Measurements from ENCODE around the gene YWHAQ.

YWHAQ gene

GRCh38 chr2:9641641-9642040 is 10.8 kb upstream of the YWHAQ start:
- TF ChIP-seq, protein P1, sequence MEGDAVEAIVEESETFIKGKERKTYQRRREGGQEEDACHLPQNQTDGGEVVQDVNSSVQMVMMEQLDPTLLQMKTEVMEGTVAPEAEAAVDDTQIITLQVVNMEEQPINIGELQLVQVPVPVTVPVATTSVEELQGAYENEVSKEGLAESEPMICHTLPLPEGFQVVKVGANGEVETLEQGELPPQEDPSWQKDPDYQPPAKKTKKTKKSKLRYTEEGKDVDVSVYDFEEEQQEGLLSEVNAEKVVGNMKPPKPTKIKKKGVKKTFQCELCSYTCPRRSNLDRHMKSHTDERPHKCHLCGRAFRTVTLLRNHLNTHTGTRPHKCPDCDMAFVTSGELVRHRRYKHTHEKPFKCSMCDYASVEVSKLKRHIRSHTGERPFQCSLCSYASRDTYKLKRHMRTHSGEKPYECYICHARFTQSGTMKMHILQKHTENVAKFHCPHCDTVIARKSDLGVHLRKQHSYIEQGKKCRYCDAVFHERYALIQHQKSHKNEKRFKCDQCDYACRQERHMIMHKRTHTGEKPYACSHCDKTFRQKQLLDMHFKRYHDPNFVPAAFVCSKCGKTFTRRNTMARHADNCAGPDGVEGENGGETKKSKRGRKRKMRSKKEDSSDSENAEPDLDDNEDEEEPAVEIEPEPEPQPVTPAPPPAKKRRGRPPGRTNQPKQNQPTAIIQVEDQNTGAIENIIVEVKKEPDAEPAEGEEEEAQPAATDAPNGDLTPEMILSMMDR (IDR thresholded peaks at IDR 0.05; ENCODE audit: low read depth, low read length): no peak
- Histone ChIP-seq H3K9me3 (ENCODE audit: severe bottlenecking) (no peaks in the 10 kb centered on the region), H3K27me3 (ENCODE audit: insufficient read depth, low read depth, severe bottlenecking) (no peaks in the 10 kb centered on the region), H3K4me3 (ENCODE audit: low read depth, low read length) (no peak overlapping the region), H3K36me3 (no peaks in the 10 kb centered on the region), H3K27ac (no peak overlapping the region)
- no peak for DNase-seq

DNA sequence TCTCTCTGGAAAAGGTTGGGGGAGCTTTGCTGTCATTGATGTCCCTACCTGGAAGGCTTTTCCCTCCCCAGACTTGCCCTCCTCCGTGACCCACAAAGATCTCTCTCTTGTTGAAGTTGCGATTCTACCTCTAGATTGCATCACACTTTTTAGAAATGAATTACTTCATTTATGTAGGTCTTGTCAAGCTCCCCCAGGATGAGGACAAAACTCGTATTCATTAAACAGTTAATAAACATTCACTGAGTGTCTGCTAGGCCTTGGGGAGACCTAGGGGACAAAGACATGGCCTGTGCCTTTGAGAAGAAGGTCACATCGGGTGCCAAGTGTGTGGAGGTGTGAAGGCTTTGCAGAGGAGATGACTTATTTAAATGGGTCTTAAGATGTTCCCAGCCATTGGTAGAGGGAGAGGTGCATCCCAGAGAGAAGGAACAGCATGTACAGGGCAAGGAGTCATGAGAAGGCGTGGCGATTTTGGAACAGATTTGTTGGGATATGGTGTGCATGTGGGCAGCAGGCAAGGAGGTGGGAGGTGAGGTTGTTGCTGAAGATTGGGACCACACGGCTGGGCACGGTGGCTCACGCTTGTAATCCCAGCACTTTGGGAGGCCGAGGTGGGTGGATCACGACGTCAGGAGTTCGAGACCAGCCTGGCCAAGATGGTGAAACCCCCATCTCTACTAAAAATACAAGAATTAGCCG is 9.8 kb upstream of the YWHAQ start:
- no peaks in the 10 kb centered on the region for H3K36me3 ChIP-seq
- no peaks in the 10 kb centered on the region for H3K9me3 ChIP-seq (ENCODE audit: severe bottlenecking)
- DNase-seq: no peak
- no peak overlapping the region for H3K27ac ChIP-seq
- TF ChIP-seq, protein P1 (IDR thresholded peaks at IDR 0.05; ENCODE audit: low read depth, low read length): no peak
- H3K4me3 ChIP-seq (ENCODE audit: low read depth, low read length): no peak overlapping the region
- no peaks in the 10 kb centered on the region for H3K27me3 ChIP-seq (ENCODE audit: insufficient read depth, low read depth, severe bottlenecking)

GRCh38 chr2:9639740-9640343 is 9.0 kb upstream of the YWHAQ start:
- Histone ChIP-seq H3K27me3 (ENCODE audit: insufficient read depth, low read depth, severe bottlenecking) (no peaks in the 10 kb centered on the region), H3K4me3 (ENCODE audit: low read depth, low read length) (no peak overlapping the region), H3K36me3 (no peaks in the 10 kb centered on the region), H3K9me3 (ENCODE audit: severe bottlenecking) (no peaks in the 10 kb centered on the region), H3K27ac (no peak overlapping the region)
- TF ChIP-seq, protein P1 (IDR thresholded peaks at IDR 0.05; ENCODE audit: low read depth, low read length): no peak
- no peak for DNase-seq

DNA sequence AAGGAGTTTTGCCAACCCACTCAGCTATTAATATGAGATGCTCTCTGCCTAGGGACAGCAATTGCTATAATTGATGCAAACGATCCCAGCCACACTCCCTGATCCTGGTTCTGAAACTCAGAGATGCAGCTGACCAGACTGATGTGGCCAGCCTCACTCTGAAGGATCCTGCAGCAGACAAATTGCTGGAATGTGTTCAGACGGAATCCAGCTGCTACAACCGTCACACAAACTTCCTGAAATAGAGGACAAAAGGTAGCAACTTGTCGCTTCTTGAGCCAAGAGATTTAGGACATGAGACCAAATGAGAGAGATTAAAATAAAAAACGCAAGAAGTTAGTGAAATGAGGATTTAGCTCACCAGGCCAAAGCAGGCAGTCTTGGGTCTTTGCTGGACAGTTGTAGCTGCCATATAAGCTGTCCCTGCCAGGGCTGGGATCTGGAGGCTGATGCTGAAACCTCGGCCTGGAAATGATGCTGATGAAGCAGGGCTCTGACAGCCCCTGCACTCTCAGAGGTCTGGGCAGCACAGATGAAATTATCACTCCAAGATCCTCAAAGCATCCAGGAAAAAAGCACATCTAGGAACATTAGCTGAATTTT is 8.3 kb upstream of the YWHAQ start:
- Histone ChIP-seq H3K36me3 (no peaks in the 10 kb centered on the region), H3K27ac (no peak overlapping the region), H3K9me3 (ENCODE audit: severe bottlenecking) (no peaks in the 10 kb centered on the region), H3K27me3 (ENCODE audit: insufficient read depth, low read depth, severe bottlenecking) (no peaks in the 10 kb centered on the region), H3K4me3 (ENCODE audit: low read depth, low read length) (no peak overlapping the region)
- DNase-seq: no peak
- TF ChIP-seq, protein P1 (IDR thresholded peaks at IDR 0.05; ENCODE audit: low read depth, low read length): no peak

DNA sequence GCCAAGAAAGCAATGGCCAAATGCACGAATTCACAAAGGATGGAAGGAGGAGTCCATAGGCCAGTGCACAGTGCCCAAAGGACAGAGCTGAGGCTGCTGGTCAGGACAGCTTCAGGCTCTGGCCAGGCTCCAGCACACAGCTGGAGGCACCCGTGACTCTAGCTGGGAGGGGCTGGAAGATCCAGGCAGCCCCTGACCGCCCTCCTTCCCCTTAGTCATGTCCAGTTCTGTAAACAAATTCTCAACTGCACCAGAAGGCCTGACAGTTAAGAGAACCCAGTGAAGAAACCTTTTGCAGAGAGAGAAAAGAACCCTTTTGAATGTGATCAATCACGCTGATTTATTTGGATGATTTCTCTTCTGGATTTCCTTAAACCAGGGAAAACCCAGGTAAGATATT is 7.7 kb upstream of the YWHAQ start:
- Histone ChIP-seq H3K9me3 (ENCODE audit: severe bottlenecking) (no peaks in the 10 kb centered on the region), H3K4me3 (ENCODE audit: low read depth, low read length) (no peak overlapping the region), H3K27me3 (ENCODE audit: insufficient read depth, low read depth, severe bottlenecking) (no peaks in the 10 kb centered on the region), H3K36me3 (no peaks in the 10 kb centered on the region), H3K27ac (no peak overlapping the region)
- TF ChIP-seq, protein P1 (IDR thresholded peaks at IDR 0.05; ENCODE audit: low read depth, low read length): no peak
- DNase-seq: no peak

Data from WERI-Rb-1 (cell line).